GM21576 (cell line): ENCODE results near the gene PPP1R3C.

Source experiments
- ATAC-seq: cut with Tn5 transposase; IDR thresholded peaks from one replicate; pipeline ENCODE4 v1.9.1; 2021; ENCODE audit warnings: mild to moderate bottlenecking, moderate library complexity; ENCODE audit not compliant: unreplicated experiment

Gene PPP1R3C

DNA sequence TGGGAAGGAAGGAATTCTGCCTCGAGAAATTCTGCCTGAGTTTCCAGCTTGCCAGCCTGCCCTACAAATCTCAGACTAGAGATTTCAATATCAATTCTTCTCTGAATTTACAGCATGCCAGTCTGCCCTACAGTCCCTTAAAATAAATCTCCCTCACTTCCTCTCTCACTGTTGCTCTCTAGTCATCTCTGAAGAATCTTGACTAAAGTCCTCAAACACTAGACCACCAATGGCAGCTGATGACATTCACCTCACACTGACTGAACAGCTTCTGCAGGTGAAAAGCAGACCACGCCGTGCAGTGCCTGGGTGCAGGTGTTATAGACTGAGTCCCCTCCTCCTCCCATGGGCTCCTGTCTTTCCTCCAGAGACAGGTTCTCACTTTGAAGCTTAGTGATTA is 30.4 kb downstream of the PPP1R3C start:
- ATAC-seq = no peak

DNA sequence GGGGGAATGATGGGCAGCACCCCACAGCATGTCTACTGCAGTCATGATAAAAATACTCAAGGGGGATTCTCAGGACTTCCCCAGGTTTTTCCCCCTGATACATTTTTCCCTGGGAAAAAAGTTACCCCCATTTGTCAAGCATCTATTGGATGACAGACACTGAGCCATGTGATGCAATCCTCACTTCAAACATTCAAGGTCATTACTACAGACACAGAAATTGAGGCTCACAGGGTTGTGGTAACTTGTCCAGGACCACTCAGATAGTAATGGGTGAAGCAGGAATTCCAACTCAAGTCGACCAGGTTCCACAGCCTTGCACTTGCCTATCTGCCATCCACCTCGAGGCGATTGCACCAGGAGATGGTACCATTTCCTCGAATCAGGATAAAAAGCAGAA is 31.7 kb downstream of the PPP1R3C start:
- no peak for ATAC-seq

DNA sequence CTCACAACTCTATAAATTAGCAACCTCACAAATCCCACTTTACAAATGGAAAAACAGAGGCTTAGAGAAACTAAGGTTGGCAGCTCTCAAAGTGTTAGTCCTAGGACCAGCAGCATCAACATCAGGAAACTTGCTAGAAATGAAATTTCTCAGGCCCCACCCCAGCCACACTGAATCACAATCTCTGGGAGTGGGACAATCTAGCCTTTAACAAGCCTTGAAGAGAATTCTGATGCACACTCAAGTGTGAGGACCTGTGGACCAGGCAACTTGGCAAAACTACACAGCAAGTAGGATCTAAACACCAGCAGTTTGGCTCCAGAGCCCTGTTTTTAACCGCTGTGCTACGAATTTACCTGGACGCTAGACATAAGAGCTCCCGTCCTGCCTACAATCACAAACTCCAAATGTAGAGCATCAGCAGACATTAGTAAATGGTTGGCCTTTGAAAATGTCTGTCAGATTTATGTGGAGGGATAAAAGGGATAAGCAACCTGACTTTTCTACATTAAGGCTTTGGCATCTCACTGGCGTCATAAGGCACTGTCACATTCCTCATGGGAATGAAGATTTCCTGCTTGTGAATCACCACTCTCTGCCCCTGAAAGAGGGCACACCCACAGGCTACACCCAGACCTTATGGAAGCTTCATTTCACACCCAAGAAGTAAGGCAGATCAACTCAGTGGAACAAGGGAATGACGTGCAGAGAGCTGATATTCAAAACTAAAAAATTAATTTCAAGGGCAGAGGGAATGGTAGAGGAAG is 34.5 kb downstream of the PPP1R3C start:
- no peak for ATAC-seq

DNA sequence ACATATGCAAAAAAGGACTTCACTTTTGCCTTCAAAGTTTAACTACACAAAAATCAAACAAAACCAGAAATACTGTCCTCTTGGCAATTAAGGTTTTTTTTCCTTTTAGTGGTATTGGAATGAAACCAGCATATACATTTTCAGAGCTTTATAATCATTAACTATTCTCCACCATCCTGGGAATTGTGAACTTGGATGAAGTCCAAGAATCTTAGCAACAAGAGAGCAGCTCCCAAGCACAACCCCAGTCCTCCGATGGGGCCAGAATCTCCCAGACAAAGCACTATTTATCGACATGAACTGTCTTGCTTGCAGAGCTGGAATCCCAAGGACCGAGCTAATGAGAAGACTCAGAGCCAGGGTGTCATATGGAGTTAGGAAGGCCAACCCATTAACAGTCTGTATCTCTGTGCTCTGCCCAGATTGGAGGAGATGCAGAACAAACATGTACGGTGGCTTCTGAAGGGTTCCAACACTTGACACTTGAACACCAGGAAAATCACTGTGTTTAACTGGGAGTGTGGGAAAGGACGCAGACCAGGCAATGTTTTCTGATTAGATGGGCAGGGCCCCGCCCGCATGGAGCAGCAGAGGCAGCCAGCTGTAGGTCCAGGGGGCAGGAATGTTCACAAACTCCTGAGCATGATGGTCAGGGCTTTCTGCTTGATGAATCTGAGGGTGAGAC is 35.5 kb downstream of the PPP1R3C start:
- ATAC-seq = no peak

DNA sequence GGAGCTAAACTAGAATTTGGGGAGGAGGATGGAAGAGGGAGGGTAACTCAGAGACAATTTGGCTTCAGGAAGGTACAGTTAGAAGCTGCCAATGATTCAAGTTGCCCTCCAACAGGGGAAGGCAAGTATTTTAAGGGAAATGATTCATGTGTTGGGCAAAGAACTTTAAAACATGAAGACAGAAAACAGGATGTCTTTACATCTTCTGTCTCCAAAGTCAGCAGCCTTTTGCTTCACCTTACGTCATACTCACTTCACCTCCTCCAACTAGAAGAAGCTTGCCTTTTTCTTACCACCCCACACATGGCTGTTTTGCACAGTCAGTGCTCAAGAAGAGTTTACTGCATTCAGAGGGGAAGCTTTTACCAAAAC is 36.1 kb downstream of the PPP1R3C start:
- ATAC-seq = no peak

DNA sequence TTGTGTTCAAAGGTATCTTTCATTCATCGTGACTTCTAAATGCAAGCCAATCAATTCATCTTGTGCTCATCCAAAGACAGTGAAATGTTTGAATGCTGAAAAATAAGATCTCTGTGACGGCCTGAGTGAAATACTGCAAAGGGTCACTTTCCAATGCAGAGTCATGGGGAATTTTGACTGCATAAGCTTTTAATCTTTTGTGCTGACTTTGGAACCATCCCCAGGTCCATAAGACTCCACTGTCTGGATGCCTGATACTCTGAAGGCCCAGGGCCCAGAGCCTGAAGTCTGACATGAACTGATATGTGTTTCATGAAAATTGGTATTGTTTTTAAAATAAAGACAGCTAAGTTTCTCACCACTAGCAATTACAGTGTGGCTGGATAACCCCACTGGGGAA is 39.0 kb downstream of the PPP1R3C start:
- ATAC-seq = no peak

DNA sequence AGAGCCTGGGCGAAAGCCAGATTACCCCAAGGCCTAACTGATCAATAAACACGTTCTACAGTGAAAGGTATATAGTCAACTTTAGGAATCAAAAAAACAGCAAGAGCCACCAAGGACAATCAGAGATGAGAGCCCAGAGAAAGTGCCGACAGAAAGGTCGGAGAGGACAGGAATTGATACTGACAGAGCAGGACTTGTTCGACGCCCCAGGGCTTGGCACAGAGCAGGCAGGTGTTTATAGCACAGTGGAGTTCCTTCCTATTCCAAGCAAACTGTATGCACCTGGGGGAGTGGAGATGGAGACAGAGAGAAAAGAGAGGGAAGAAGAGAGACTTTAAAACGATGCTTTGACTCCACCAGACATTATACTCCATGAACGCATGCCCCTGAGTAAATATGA is 39.5 kb downstream of the PPP1R3C start:
- no peak for ATAC-seq

DNA sequence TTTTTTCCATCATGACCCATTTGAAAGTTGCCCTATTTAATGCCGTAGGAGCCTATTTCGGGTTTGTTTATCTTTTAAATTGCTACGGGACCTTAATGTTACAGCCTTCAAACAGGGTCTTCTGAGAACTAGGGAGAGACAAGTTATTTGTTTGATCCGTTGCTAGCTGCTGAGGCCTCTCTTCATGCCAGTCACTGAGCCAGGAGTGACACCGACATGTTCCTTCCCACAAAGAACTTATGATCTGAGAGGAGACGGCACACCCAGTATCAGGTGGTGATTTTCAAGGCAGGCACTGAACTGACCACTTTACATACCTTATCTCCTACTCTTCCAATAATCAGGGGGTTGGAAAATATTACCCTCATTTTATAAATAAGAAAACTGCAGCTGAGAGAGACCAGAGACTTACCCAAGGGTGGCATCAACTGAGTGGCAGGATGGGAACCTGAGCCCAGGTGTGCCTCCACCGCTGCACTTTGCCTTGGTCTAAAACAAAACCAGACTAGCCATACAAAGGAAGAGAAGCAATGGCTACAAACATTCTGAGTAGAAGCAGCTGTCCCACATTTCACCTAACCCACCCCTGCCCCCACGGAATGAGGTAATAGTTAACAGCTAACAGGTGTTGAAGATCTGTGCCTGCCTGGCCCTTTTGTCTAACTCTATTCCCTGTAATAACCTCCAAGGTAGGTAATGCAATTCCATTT is 40.5 kb downstream of the PPP1R3C start:
- no peak for ATAC-seq

DNA sequence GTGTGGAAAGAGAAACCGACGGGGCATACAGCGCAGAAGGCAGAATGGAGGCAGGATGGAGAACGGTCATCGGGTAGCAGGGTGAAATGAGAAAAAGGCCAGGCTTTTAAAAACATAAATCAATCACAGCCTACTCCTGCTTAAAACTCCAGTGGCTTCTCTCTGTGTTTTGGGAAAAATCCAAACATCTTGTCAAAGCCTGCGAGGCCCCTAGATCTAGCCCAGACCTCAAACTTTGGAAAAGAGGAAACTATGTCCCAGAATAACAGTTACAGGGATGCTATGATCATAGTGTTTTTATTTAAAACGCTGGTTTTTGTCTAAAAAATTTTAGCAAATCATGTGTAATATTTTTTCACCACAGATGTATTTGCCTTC is 41.1 kb downstream of the PPP1R3C start:
- no peak for ATAC-seq

DNA sequence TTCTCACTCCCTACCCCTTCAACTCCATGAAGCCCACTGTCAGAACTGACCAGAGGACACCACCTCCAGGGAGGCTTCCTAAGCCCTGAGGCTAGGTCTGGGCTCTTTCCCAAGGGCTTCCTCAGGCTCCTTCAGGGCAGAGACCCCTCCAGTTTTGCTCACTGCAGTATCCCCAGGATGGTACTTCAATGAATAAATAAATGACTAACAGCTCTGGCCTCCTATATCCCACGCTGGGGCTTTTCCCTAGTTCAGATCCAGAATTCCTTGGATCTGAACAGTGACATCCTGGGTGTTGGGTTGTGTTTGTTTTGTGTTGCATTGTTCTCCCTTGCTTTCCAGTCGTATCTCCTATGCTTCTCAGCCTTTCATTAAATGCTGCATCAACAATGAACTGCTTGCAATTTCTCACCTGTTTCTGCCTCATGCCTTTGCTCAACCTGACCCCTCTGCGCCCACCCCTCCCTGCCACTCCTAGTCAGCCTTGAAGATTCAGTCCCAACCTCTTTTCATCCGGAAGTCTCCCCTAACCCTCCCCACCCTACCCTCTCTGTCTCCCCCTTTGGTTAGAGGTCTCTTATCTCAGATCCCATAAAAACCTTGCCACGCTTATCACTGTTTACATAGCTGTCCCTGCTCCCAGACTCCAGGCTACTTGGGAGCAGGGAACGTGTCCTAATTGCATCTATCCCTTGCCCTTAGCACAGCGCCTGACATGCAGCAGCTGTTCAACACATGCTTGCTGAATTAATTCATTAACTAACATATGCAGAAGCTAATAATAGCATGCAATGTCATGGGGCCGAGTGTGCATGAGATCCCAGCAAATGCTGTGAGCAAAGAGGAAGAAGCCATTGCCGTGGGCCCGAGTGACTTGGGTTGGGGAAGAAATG is 41.7 kb downstream of the PPP1R3C start:
- no peak for ATAC-seq

DNA sequence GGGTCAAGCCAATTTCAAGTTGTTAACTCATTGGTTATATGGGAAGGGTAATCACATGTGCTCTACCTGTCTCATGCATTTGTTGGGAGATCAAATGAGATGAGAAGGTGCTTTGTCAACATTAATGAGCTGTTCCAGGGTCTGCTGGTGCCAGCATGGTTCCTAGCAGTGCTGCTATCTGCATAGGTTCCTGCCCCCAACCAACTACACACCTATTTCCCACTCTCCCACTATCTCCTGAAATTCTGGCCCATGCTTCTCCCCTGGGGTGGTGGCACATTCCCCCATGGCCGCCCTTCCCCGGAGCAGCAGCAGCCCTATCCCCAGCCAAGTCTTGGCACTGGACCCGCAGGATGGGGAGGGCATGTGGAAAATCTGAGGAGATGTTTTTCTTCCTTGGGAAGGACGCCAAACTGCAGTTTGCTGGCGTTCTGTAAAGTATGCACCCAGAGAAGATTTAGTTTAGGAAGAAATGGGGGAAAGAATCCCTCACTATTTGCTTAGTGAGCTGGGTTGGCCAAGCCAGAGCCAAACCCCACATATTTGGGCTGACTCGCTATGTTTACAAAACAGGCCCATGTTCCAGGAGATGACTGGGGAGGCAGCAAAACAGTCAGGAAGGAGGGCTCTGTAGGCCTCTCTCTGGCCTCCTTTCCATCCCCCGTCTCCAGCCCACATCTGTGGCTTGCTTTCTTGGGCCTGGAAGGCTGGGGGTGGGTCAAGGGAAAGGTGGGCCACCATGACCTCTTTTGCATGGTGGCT is 42.5 kb downstream of the PPP1R3C start:
- no peak for ATAC-seq

DNA sequence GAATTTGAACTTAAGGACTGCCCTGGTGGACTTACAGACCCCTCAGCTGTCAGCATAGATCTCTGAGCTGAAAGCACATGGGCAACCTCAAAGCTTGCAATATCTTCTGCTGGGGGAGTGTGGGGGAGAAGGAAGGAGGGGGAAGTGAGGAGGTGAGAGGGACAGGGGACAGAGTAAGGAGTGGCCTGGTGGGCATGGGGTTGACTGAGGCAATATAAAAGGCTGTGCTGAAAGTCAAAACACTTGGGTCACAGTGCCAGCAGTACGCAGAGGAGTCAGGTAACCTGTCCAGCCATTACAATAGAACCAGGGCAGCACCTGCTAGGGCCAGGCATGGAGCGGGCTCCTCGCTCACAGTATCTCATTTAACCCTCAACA is 43.2 kb downstream of the PPP1R3C start:
- no peak for ATAC-seq

DNA sequence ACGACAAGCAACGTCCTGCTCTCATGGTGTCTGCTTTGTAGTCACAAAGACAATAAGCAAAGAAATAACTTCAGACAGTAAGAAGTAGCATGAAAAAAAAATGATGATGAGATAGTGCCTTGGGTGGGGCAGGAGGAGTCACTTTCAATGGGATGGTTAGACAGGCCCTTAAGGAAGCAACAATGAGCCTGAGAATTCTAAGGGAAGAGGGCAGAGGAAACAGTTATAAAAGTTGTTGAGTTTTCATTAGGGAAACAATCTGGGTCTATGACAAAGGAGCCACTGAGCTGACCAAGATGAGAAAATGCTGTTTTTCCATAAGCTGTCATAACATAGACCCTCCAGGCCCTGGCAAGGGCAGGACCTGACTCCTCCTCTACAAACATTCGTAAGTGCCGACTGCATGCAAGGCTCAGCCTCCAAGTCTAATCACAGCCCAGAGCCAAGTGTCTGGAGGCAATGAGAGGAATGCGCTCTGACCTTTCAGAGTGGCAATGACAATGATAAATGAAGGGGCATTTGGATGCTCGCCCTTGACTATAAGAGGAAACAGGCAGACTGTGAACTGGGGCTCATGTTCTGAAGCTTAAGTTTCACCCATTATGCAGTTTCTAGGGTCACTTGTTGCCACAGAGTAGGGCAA is 43.7 kb downstream of the PPP1R3C start:
- no peak for ATAC-seq

DNA sequence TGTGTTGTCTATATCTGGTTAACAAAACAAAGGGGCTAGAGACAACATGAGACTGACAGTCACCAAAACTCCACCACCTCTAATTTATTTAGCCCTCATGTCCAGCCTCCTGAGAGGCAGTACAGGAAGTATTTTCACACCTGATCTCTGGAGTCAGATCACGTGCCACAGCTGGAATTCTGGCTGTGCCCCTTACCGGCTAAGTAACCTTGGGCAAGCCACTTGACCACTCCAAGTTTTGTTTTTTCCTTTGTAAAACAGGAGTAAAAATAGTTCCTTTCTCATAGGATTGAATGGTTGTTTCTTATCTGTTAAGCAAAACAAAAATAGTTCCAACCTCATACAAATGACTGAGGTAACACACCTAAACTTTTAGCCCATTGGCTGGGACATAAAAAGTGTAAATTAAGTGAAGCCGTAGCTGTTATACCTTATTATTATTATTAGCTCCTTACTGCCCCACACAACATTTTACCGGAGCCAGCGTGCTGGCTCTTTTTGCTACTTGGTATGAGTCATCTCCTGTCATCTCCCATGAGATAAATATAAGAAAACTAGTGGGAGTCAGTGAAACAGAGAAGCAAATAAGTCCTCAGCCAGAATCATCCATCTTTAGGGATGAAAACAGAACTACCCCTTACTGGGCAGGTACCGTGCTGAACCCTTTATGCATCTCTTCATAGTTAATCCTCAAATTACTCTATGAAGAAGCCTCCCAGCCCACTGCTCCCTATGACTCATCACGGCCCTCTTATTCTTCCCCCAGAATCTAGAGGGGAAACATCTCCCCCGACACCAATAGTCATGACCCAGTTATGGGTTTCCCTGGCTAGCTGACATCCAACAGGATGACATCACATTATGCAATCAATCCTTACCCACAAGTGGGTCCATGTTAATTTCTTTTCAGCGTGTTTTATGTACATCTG is 44.9 kb downstream of the PPP1R3C start:
- ATAC-seq = no peak

DNA sequence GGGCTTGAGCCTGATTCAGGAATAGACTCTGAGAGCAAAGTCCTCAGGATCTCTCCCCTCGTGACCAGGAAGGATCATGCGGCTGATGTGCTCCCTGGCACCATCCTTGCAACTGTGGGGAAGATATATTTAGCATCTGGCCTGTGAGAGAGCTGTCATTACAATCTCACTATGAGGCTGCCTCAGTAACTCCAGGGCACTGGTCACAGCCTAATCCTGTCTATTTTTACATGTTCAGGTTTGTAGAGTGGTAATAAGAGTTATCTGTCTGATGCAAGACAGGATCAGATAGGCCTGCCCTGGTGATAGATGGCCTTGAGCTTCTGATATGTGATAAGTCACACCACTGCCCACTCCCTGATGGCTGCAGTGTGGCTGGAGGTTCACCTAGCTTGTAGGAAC is 50.7 kb downstream of the PPP1R3C start:
- no peak for ATAC-seq

DNA sequence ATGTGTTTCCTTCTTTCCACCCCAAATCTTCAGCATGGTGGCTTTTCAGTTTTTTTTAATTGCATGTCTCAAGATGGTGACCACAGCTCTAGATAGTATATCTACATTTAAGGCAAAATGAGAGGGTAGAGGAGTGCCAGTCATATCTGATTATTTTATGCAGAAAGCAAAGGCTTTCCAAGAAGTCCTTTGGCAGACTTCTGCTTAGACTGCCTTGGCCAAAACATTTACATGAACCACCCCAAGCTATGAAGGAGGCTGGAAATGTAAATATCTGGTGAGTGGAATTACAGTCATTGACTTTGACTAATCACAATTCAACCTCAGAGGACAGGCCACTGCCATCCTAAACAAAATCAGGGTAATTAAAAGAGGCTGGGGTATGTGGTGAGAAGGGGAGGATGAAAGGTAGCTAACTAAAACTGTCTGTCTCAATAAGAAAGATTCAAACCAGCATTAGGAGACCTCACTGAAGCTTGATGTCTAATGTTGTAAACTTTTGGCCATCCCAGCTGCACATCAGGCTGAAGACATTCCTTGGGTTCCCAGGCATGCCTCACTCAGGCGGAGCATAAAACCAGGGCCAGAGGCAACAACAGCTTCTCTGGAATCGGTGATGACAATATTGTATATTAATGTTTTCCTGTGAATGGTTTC is 53.4 kb downstream of the PPP1R3C start:
- ATAC-seq = no peak
